ENCODE measurements around the gene ABCF1.

GRCh38 chr6:30541515-30542403 lies 29.5 kb upstream of the ABCF1 start:
- TF ChIP-seq POLR2AphosphoS5 (IDR thresholded peaks at IDR 0.05) (peak; percentile 78), POLR2A (IDR thresholded peaks at IDR 0.05) (no peak)

Measured in prostate gland (tissue), 1 donor.